Activated CD4-positive, alpha-beta memory T cell treated with anti-CD3 and anti-CD28 coated beads for 36 hours (primary cell): ENCODE data around the gene SSTR5. TPM values are rescaled to one million over a fixed set of nuclear protein-coding genes. Genes with fewer than 3 reads are reported as not detected.

Source experiments
- CTCF ChIA-PET: fragments of 350-600 bp; sonication (Branson Sonifier 250); formaldehyde crosslinking; loops from one replicate; lab custom pipeline; 2021; ENCODE audit warnings: antibody characterized with exemption, inconsistent platforms; lab: Charles Lee
- POLR2A ChIA-PET: fragments of 350-600 bp; sonication (Branson Sonifier 250); formaldehyde crosslinking; loops from one replicate; lab custom pipeline; 2021; ENCODE audit warnings: antibody characterized with exemption; lab: Charles Lee
- DNase-seq: peaks from one replicate; pipeline ENCODE4 v3.0.0-alpha.2; 2020
- H3K27ac Mint-ChIP-seq: one replicate; pipeline ENCODE4 v1.8.0; 2021; ENCODE audit warnings: mixed read lengths
- H3K27me3 Mint-ChIP-seq: one replicate; pipeline ENCODE4 v1.8.0; 2021; ENCODE audit warnings: mixed read lengths
- H3K36me3 Mint-ChIP-seq: one replicate; pipeline ENCODE4 v1.8.0; 2021; ENCODE audit warnings: mixed read lengths
- H3K4me1 Mint-ChIP-seq: one replicate; pipeline ENCODE4 v1.8.0; 2021; ENCODE audit warnings: low read depth, mixed read lengths
- H3K4me3 Mint-ChIP-seq: one replicate; pipeline ENCODE4 v1.8.0; 2021; ENCODE audit warnings: mild to moderate bottlenecking, mixed read lengths
- H3K9me3 Mint-ChIP-seq: one replicate; pipeline ENCODE4 v1.8.0; 2021; ENCODE audit warnings: mixed read lengths
- intact Hi-C: fragments of 100-400 bp; cut with micrococcal nuclease; formaldehyde crosslinking; loops from one replicate; pipeline ENCODE4 v1.15.1; 2023
- total RNA-seq, 2 experiments: library from RNA; stranded (reverse); gene quantifications; one replicate each; pipeline ENCODE4 v1.2.3, GENCODE V29; 2021

Gene SSTR5
- total RNA-seq, 2 experiments from 2014 or later: not detected

DNA sequence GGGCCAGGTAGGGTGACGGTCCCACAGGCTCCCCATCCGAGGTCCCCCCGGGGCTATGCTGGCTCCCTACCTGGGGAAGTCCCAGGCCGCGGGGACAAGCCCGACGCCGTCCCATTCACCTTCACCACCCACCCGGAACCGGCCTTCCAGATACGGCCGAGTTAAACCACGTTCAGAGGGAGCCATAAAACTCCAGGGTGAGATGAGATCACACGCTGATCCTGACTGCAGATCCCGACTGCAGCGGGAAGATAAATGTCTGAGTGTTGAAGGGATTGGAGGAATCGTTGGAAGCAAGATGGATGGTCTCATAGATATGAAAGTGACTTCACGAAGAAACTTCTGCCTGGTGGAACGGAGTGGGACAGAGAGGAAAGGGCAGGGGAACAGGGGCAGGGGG lies 37.1 kb downstream of the SSTR5 start:
- Mint-ChIP-seq H3K27ac (no peak overlapping the region), H3K4me1 (no peaks in the 10 kb centered on the region), H3K9me3 (no peaks in the 10 kb centered on the region), H3K27me3 (peaks cover 6% of the 10 kb centered on the region), H3K36me3 (no peaks in the 10 kb centered on the region), H3K4me3 (no peak overlapping the region)
- POLR2A ChIA-PET: no interaction called here
- intact Hi-C loops: no loop called here
- DNase-seq: no peak
- CTCF ChIA-PET: no interaction called here

DNA sequence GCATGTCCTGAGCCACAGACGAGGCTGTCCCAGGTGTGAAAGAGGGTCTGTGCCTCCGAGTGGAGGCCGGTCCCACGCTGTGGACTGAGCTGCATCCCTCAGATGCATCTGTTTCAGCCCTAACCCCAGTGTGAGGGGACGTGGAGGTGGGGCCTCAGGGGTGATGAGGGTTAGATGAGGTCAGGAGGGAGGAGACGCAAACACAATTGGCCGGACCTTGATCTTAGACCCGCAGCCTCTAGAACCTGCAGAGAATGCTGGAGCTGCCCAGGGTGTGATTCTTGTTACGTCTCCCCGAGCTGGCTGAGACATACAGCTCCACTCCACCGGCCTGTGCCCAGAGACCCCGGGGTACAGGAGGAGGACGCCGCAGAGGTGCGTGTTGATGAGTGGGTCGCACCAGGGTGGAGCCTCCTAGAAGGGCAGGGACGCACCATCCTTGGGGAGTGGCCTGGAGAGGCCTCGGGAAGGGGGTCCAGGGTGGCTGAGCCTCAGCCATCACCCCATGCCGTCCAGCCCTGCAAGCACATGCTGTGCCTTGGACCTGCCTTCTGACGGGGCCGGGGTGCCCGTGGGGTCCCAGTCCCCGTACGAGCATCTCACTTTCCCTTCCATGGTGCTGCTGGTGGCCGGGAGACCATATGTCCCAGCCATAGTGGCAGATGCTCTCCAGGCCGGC lies 40.1 kb downstream of the SSTR5 start:
- no peaks in the 10 kb centered on the region for H3K9me3 Mint-ChIP-seq
- H3K36me3 Mint-ChIP-seq: no peaks in the 10 kb centered on the region
- no peaks in the 10 kb centered on the region for H3K4me1 Mint-ChIP-seq
- no peak for DNase-seq
- H3K27ac Mint-ChIP-seq: no peak overlapping the region
- POLR2A ChIA-PET: interaction anchor here (0.5 kb wide), 1 partner anchor 24 kb away, joined by 3 read pairs; no protein-coding TSS in a partner anchor
- no peak overlapping the region for H3K4me3 Mint-ChIP-seq
- CTCF ChIA-PET: interaction anchor here (1.4 kb wide), 1 partner anchor 9 kb away, joined by 3 read pairs; no protein-coding TSS in a partner anchor
- peaks cover 5% of the 10 kb centered on the region for H3K27me3 Mint-ChIP-seq
- intact Hi-C loops: no loop called here

DNA sequence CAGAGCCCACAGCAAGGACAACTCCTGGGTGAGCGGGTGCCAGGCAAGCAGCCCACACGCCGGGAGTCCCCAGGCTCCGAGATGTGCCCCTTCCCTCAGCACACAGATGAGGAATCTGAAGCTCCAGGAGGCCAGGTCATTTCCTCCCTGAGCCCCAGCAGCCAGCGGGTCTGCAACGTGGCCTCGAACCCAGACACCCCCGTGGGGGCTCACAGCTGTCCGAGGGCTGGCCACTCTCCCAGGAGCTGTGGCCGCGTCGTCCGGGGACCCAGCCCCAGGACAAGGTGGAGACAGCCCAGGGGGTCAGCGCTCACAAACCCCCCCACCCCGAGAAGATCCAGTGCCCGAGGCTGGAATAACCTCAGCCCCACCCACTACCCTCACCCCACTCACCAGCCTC lies 40.9 kb downstream of the SSTR5 start:
- Mint-ChIP-seq H3K4me3 (no peak overlapping the region), H3K4me1 (no peaks in the 10 kb centered on the region), H3K36me3 (no peaks in the 10 kb centered on the region), H3K9me3 (no peaks in the 10 kb centered on the region), H3K27me3 (peaks cover 5% of the 10 kb centered on the region), H3K27ac (no peak overlapping the region)
- DNase-seq: no peak
- ChIA-PET CTCF (interaction anchor here (1.4 kb wide), 1 partner anchor 10 kb away, joined by 3 read pairs; no protein-coding TSS in a partner anchor), POLR2A (no interaction called here)
- intact Hi-C loops: no loop called here

DNA sequence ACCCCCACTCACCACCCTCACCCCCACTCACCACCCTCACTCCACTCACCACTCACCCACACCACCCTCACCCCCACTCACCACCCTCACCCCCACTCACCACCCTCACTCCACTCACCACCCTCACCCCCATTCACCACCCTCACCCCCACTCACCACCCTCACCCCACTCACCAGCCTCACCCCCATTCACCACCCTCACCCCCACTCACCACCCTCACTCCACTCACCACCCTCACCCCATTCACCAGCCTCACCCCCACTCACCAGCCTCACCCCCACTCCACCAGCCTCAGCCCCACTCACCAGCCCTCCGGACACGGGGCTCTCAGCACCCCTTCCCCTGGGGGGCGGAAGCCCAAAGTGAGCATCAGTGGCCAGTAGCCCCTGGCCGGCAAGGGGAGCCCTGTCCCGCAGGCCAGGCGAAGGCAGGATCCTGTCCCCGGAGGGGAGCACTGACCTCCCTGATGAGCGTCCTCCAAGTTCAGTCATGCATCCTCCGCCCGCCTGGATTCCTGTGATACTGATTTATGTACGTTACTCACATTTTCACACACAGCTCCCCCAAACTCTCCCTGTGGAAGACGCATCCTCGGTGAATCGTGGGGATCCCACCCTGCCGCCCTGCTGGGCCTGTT lies 41.5 kb downstream of the SSTR5 start:
- Mint-ChIP-seq H3K4me3 (no peak overlapping the region), H3K4me1 (no peaks in the 10 kb centered on the region), H3K36me3 (no peaks in the 10 kb centered on the region), H3K27ac (no peak overlapping the region), H3K9me3 (no peaks in the 10 kb centered on the region), H3K27me3 (peaks cover 5% of the 10 kb centered on the region)
- POLR2A ChIA-PET: no interaction called here
- intact Hi-C loops: no loop called here
- CTCF ChIA-PET: interaction anchor here (1.4 kb wide), 1 partner anchor 11 kb away, joined by 3 read pairs; no protein-coding TSS in a partner anchor
- DNase-seq: no peak

DNA sequence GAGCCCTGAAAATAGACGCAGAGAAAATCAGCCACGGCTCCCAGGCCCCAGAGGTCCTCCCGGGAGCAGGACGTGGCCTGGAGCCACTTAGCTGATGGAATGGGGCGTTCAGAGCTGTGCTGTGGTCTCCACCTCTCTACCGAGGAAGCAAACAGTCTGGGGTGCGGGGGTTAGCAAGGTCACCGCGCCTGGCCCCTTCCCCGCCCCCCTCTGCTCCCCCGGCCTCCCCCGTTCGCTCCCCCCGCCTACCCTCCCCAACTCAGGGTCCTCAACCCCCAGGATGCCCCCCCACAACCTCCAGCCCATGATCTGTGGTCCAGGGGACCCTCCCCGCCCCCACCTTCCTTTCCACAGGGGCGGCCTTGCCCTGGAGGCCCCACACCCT lies 44.1 kb downstream of the SSTR5 start:
- CTCF ChIA-PET: no interaction called here
- intact Hi-C loops: no loop called here
- Mint-ChIP-seq H3K36me3 (no peaks in the 10 kb centered on the region), H3K27ac (no peak overlapping the region), H3K4me3 (no peak overlapping the region), H3K27me3 (peaks cover 1% of the 10 kb centered on the region), H3K9me3 (no peaks in the 10 kb centered on the region), H3K4me1 (no peaks in the 10 kb centered on the region)
- DNase-seq: no peak
- POLR2A ChIA-PET: no interaction called here

DNA sequence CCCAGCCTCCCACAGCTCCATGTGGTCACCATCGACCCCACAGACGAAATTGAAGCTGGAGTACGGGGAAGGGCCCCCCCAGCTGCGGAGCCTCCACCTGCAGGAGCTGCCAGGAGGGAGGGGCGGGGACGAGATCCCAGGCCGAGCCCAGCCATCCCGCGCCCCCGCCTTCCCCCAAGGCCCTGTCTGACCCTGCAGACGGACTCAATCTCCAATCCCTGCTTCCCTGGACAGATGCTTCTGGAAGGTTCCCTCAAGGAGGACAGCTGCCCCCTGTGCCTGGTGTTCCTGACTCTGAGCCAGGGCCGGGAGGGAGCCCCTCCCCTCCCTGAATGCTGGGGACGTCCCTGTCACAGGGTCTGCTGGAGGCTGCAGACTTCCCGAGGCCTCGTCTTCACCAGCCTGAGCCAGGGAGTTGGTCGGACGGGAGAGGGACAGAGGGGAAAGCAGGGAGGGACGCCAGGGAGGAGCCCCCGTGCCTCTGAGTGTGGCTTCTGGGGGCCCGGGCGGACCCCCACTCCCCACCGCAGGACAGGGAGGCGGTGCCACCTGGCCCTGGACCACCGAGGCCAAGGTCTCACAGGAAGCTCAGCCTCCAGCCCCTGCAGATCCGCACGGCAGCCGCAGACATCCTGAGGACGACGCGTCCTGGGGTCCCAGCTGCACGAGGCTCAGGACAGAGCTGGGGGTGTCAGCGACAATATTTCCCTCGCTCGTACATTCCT lies 44.8 kb downstream of the SSTR5 start:
- Mint-ChIP-seq H3K36me3 (no peaks in the 10 kb centered on the region), H3K4me1 (no peaks in the 10 kb centered on the region), H3K9me3 (no peaks in the 10 kb centered on the region), H3K4me3 (no peak overlapping the region), H3K27me3 (peaks cover 1% of the 10 kb centered on the region), H3K27ac (no peak overlapping the region)
- no peak for DNase-seq
- ChIA-PET CTCF (no interaction called here), POLR2A (no interaction called here)
- intact Hi-C loops: no loop called here

DNA sequence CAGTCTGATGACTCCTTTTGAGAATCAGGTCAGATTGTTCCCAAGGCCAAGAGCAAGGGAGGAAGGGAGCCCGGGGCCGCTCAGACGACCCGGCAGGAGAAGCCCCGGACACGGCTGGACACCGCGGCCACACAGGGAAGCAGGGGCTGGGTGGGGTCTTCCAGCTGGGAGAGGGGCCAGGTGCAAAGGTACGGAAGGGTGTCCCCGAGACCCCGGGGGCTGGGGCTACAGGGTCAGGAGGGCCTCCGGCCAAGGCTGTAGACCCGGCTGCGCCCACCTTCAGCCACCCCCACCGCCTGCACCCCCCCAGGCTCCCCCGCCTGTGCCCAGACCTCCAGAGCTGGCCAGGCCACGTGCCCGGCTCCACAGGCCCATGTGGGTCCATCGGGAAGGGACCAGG lies 45.4 kb downstream of the SSTR5 start:
- POLR2A ChIA-PET: no interaction called here
- DNase-seq: no peak
- Mint-ChIP-seq H3K36me3 (no peaks in the 10 kb centered on the region), H3K27ac (no peak overlapping the region), H3K4me1 (no peaks in the 10 kb centered on the region), H3K4me3 (no peak overlapping the region), H3K27me3 (peaks cover 1% of the 10 kb centered on the region), H3K9me3 (no peaks in the 10 kb centered on the region)
- CTCF ChIA-PET: no interaction called here
- intact Hi-C loops: no loop called here

DNA sequence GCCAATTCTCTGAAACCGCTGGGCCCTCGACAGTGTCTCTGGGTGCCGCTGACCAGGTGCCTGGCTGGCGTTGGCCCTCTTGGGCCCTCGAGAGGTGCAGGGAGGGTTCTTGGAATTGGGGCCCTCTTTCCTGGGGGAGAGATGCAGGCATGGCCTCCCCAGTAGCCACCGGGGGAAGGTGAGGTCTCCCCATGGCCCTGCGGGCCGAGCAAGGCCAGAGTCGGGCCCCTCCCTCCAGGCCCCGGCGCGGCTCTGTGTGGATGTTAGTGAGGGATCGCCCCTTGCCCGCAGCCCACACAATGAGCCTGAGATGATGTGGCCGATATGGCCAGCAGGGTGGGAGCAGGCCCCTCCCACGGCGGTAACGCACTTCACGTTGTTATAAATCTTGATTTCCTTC lies 46.6 kb downstream of the SSTR5 start:
- no peaks in the 10 kb centered on the region for H3K4me1 Mint-ChIP-seq
- ChIA-PET CTCF (no interaction called here), POLR2A (no interaction called here)
- no peak for DNase-seq
- H3K4me3 Mint-ChIP-seq: no peak overlapping the region
- H3K9me3 Mint-ChIP-seq: no peaks in the 10 kb centered on the region
- H3K36me3 Mint-ChIP-seq: no peaks in the 10 kb centered on the region
- H3K27me3 Mint-ChIP-seq: peaks cover 1% of the 10 kb centered on the region
- no peak overlapping the region for H3K27ac Mint-ChIP-seq
- intact Hi-C loops: no loop called here

DNA sequence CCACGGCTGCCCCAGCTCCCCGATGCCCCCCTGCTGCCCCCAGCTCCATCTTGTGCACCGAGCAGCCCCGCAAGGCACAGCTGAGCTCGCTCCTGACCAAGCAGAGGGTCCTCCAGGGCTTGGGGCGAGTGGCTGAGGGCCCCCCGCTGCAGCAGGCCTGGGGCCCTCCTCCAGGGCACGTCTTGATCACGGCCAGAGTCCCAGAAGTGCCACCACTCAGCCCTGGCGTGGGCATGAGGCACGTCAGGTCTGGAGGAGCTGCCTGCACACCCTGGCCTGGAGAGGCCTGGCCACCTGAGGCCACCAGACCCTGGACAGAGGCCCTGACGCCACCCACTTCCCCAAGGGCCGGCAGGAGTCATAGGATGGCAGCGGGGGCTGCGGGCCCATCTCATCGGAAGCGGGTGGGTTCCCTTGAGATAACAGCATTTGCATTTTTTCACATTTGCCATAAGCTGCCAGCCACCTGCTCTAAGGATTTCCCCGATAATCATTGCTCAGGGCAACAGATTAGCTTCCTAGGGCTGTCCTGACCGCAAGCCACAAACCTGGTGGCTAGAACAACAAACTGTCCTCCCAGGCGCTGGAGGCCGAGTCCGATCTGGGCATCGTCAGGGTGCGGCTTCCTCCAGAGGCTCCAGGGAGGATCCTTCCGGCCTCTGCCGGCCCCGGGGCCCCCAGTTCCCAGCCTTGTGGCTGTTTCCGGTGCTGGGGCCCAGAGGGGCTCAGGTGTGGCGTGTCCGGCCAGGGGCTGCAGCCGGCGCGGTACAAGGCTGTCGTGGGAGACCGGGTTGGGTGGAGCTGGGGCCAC lies 47.4 kb downstream of the SSTR5 start:
- intact Hi-C loops: no loop called here
- no peaks in the 10 kb centered on the region for H3K9me3 Mint-ChIP-seq
- no peaks in the 10 kb centered on the region for H3K36me3 Mint-ChIP-seq
- ChIA-PET CTCF (no interaction called here), POLR2A (no interaction called here)
- DNase-seq: no peak
- H3K4me3 Mint-ChIP-seq: no peak overlapping the region
- H3K27me3 Mint-ChIP-seq: no peaks in the 10 kb centered on the region
- no peak overlapping the region for H3K27ac Mint-ChIP-seq
- H3K4me1 Mint-ChIP-seq: no peaks in the 10 kb centered on the region

DNA sequence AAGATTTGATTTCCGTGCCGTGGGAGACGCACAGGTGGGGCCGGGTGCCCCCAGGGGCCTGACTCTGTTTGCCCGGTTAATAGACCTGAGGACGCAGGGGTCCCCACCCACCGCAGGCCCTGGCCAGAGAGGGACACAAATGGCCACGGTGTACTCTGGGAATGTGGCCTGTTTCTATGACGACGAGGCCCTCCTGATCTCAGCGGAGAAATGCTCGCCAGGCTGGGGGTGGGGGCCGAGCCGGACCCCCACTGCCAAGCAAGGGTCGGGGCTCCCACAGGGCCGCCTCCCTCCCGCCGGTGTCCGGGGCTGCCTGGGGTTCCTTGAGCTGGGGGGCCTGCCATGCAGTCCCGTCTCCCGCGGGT lies 48.0 kb downstream of the SSTR5 start:
- H3K4me1 Mint-ChIP-seq: no peaks in the 10 kb centered on the region
- POLR2A ChIA-PET: no interaction called here
- intact Hi-C loops: no loop called here
- no peak overlapping the region for H3K4me3 Mint-ChIP-seq
- H3K27me3 Mint-ChIP-seq: no peaks in the 10 kb centered on the region
- no peak for DNase-seq
- CTCF ChIA-PET: no interaction called here
- no peaks in the 10 kb centered on the region for H3K9me3 Mint-ChIP-seq
- H3K27ac Mint-ChIP-seq: no peak overlapping the region
- H3K36me3 Mint-ChIP-seq: no peaks in the 10 kb centered on the region

DNA sequence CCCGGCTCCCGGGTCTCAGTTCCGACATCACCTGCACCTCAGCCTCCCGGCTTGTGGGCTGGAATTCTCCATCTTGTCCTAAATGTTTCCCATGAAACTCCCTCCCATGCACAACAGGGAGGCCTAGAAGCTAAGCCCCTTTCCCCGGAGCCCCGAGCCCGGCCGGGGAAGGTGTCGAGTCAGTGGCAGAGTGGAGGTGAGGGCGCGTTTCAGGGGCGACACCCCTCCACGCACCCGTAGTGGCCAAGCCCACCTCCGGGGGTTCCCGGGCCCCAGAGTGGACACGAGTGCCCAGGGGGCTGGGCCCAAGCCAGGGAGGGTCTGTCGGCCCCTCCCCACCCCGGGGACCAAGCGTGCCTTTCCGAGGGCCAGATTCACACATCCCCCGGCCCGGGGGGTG lies 48.5 kb downstream of the SSTR5 start:
- no peak for DNase-seq
- no peaks in the 10 kb centered on the region for H3K36me3 Mint-ChIP-seq
- H3K4me1 Mint-ChIP-seq: no peaks in the 10 kb centered on the region
- intact Hi-C loops: no loop called here
- no peaks in the 10 kb centered on the region for H3K27me3 Mint-ChIP-seq
- CTCF ChIA-PET: no interaction called here
- POLR2A ChIA-PET: no interaction called here
- no peak overlapping the region for H3K27ac Mint-ChIP-seq
- no peak overlapping the region for H3K4me3 Mint-ChIP-seq
- no peaks in the 10 kb centered on the region for H3K9me3 Mint-ChIP-seq
